ENCODE data around the gene SLC16A5. TPM values are rescaled to one million over a fixed set of nuclear protein-coding genes. Genes with fewer than 3 reads are reported as not detected.

The SLC16A5 gene
- total RNA-seq, 1 donor from 2014 or later = 7.1 TPM

DNA sequence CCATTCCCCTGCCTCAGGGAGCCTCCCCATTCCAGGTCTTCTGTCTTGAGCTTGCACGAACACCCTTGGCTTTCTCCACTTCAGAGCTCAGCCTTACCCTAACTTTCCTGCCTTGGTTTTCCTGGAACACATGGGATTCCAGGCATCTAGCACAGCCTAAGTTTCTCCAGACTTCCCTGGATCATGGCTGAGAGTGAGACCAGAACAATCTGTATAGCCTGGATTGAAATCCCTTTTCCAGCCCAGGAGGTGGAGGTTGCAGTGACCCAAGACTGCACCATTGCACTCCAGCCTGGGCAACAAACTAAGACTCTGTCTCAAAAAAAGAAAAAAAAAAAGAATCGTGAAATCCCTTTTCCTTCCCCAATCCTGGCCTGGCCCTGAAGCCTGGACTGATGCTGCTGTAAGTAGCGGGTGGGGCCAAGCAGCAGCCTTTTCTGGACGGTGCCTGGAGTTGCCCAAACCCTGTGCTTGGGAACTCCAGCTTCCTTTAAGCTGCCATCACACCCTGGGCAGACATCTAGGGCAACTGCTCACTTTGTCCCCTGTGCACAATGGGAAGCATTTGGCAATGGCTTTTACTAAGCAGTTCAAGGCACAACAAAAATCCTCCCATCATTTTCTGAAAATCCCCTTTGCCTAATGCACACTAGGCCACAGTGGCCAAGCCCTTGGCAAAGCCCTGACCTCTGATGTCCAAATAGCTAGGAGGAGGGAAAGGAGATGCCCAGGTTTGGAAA lies 12.0 kb upstream of the SLC16A5 start:
- Histone ChIP-seq H3K4me2 (ENCODE audit: low read length) (no peak overlapping the region), H3K79me2 (ENCODE audit: insufficient read depth, low read length) (no peaks in the 10 kb centered on the region), H4K20me1 (ENCODE audit: insufficient read depth, low read length) (no peaks in the 10 kb centered on the region), H3K9me3 (ENCODE audit: insufficient read depth, low read depth, low read length) (no peaks in the 10 kb centered on the region), H3K27ac (ENCODE audit: low read depth, low read length) (no peak overlapping the region), H3K9ac (ENCODE audit: low read length) (no peak overlapping the region), H3K36me3 (ENCODE audit: insufficient read depth, low read length) (no peaks in the 10 kb centered on the region), H3K4me3 (ENCODE audit: insufficient read depth, low read depth, low read length) (no peak overlapping the region), H3K27me3 (ENCODE audit: insufficient read depth, low read length) (no peaks in the 10 kb centered on the region), H2AFZ (ENCODE audit: low read depth, low read length) (no peak overlapping the region), H3K4me1 (ENCODE audit: insufficient read depth, low read length) (peaks cover 28% of the 10 kb centered on the region)
- H3K4me1 Mint-ChIP-seq (ENCODE audit: low read depth, unreplicated experiment) = peaks cover 17% of the 10 kb centered on the region
- H3K36me3 Mint-ChIP-seq (ENCODE audit: low read depth, unreplicated experiment) = no peaks in the 10 kb centered on the region
- TF ChIP-seq, protein P1, sequence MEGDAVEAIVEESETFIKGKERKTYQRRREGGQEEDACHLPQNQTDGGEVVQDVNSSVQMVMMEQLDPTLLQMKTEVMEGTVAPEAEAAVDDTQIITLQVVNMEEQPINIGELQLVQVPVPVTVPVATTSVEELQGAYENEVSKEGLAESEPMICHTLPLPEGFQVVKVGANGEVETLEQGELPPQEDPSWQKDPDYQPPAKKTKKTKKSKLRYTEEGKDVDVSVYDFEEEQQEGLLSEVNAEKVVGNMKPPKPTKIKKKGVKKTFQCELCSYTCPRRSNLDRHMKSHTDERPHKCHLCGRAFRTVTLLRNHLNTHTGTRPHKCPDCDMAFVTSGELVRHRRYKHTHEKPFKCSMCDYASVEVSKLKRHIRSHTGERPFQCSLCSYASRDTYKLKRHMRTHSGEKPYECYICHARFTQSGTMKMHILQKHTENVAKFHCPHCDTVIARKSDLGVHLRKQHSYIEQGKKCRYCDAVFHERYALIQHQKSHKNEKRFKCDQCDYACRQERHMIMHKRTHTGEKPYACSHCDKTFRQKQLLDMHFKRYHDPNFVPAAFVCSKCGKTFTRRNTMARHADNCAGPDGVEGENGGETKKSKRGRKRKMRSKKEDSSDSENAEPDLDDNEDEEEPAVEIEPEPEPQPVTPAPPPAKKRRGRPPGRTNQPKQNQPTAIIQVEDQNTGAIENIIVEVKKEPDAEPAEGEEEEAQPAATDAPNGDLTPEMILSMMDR (IDR thresholded peaks at IDR 0.05; ENCODE audit: insufficient read depth, low read depth, low read length) = no peak
- TF ChIP-seq EZH2 (IDR thresholded peaks at IDR 0.05; ENCODE audit: insufficient read depth, low read length) = no peak
- H3K27ac Mint-ChIP-seq (ENCODE audit: unreplicated experiment) = no peak overlapping the region
- no peak for FAIRE-seq
- H3K27me3 Mint-ChIP-seq (ENCODE audit: low read depth, unreplicated experiment) = peaks cover 1% of the 10 kb centered on the region
- H3K9me3 Mint-ChIP-seq (ENCODE audit: unreplicated experiment) = no peaks in the 10 kb centered on the region
- no peak overlapping the region for H3K4me3 Mint-ChIP-seq (ENCODE audit: unreplicated experiment)
- no peak for DNase-seq (ENCODE audit: low read depth)

DNA sequence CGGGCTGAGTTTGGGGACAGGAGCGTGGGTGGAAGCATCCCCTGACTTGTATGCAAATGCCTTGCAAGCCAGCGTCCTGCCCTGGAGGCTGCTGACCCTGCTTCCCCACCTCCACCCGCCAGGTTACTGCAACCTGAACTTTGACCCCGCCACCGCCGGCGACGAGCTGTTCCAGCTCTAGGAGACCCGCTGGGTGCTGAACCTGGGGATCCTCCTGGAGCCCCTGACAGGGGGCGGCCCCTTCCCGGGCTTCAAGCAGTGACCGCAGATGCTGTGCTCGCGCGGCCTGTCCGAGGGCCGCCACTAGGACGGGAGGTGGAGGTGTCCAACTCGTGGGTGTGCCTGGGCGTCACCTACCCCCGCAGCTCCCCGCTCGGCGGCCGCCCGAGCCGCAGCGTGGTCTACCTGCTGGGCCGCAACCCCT lies 10.7 kb upstream of the SLC16A5 start:
- H3K27ac ChIP-seq (ENCODE audit: low read depth, low read length) = no peak overlapping the region
- peak overlapping the region; percentile 94 for H2AFZ ChIP-seq (ENCODE audit: low read depth, low read length)
- no peak for TF ChIP-seq EZH2 (IDR thresholded peaks at IDR 0.05; ENCODE audit: insufficient read depth, low read length)
- peaks cover 28% of the 10 kb centered on the region for H3K4me1 ChIP-seq (ENCODE audit: insufficient read depth, low read length)
- no peaks in the 10 kb centered on the region for H3K79me2 ChIP-seq (ENCODE audit: insufficient read depth, low read length)
- H3K9ac ChIP-seq (ENCODE audit: low read length) = no peak overlapping the region
- peak overlapping the region; percentile 59 for H3K4me2 ChIP-seq (ENCODE audit: low read length)
- Mint-ChIP-seq H3K4me3 (ENCODE audit: unreplicated experiment) (no peak overlapping the region), H3K4me1 (ENCODE audit: low read depth, unreplicated experiment) (peaks cover 17% of the 10 kb centered on the region), H3K36me3 (ENCODE audit: low read depth, unreplicated experiment) (no peaks in the 10 kb centered on the region), H3K27ac (ENCODE audit: unreplicated experiment) (no peak overlapping the region), H3K9me3 (ENCODE audit: unreplicated experiment) (no peaks in the 10 kb centered on the region), H3K27me3 (ENCODE audit: low read depth, unreplicated experiment) (peaks cover 4% of the 10 kb centered on the region)
- no peak for DNase-seq (ENCODE audit: low read depth)
- H3K36me3 ChIP-seq (ENCODE audit: insufficient read depth, low read length) = no peaks in the 10 kb centered on the region
- no peaks in the 10 kb centered on the region for H4K20me1 ChIP-seq (ENCODE audit: insufficient read depth, low read length)
- H3K27me3 ChIP-seq (ENCODE audit: insufficient read depth, low read length) = peaks cover 2% of the 10 kb centered on the region
- no peak for FAIRE-seq
- no peaks in the 10 kb centered on the region for H3K9me3 ChIP-seq (ENCODE audit: insufficient read depth, low read depth, low read length)
- no peak overlapping the region for H3K4me3 ChIP-seq (ENCODE audit: insufficient read depth, low read depth, low read length)

DNA sequence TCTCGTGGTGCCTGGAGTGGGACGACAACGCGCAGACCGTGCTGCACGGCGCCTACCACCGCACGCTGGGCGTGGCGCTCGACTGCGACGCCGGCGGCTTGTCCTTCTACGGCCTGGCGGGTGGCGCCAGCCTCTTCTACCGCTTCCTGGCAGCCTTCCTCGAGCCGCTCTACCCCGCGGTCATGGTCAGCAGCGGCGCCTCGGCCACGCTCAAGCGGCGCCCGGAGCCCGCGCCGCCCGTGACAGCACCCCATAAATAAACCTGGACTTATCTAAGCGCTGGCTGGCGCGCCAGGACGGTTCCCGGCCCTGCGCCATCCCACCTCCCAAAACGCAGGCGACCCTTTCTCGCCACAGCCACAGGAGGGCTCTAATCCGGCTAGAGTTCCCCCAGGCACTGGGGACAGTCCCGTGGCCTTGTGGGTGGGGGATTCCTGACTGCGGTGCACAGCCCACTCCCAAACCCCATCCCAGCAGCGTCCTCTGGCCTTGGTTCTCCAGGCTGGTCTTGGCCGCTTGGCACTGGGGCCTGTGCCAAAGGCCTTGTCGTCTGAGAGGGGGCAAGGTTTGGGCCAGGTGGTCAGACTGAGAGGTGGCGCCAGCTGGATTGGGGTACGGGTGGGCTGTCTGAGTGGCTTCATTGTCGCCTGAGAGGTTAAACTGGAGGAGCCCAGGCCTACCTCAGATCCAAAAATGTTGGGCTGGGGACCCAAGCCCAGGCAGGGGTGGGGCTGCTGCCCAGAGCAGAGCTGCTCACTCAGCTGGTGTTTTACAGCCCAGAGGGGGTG lies 10.1 kb upstream of the SLC16A5 start:
- H3K4me3 ChIP-seq (ENCODE audit: insufficient read depth, low read depth, low read length) = no peak overlapping the region

More for the DNA sequence above, 10.1 kb upstream of the SLC16A5 start:
- no peak for TF ChIP-seq EZH2 (IDR thresholded peaks at IDR 0.05; ENCODE audit: insufficient read depth, low read length)
- TF ChIP-seq, protein P1 (IDR thresholded peaks at IDR 0.05; ENCODE audit: insufficient read depth, low read depth, low read length) = no peak
- Histone ChIP-seq H3K79me2 (ENCODE audit: insufficient read depth, low read length) (no peaks in the 10 kb centered on the region), H3K27ac (ENCODE audit: low read depth, low read length) (peak overlapping the region; percentile 71), H2AFZ (ENCODE audit: low read depth, low read length) (peak overlapping the region; percentile 94), H3K4me1 (ENCODE audit: insufficient read depth, low read length) (peaks cover 28% of the 10 kb centered on the region), H3K4me2 (ENCODE audit: low read length) (peak overlapping the region; percentile 59), H3K27me3 (ENCODE audit: insufficient read depth, low read length) (peaks cover 2% of the 10 kb centered on the region), H3K9ac (ENCODE audit: low read length) (peak overlapping the region; percentile 53), H3K9me3 (ENCODE audit: insufficient read depth, low read depth, low read length) (no peaks in the 10 kb centered on the region), H4K20me1 (ENCODE audit: insufficient read depth, low read length) (no peaks in the 10 kb centered on the region), H3K36me3 (ENCODE audit: insufficient read depth, low read length) (no peaks in the 10 kb centered on the region)
- H3K27ac Mint-ChIP-seq (ENCODE audit: unreplicated experiment) = no peak overlapping the region
- FAIRE-seq = no peak
- no peak overlapping the region for H3K4me3 Mint-ChIP-seq (ENCODE audit: unreplicated experiment)
- peaks cover 5% of the 10 kb centered on the region for H3K27me3 Mint-ChIP-seq (ENCODE audit: low read depth, unreplicated experiment)
- H3K9me3 Mint-ChIP-seq (ENCODE audit: unreplicated experiment) = no peaks in the 10 kb centered on the region
- peaks cover 17% of the 10 kb centered on the region for H3K4me1 Mint-ChIP-seq (ENCODE audit: low read depth, unreplicated experiment)
- H3K36me3 Mint-ChIP-seq (ENCODE audit: low read depth, unreplicated experiment) = no peaks in the 10 kb centered on the region
- no peak for DNase-seq (ENCODE audit: low read depth)

Data from astrocyte (in vitro differentiated cells and primary cell).